ENCODE measurements around the gene MFAP4. TPM values are rescaled to one million over a fixed set of nuclear protein-coding genes. Genes with fewer than 3 reads are reported as not detected.

MFAP4 gene
- polyA plus RNA-seq, 3 donors = 0.12 to 0.73 (median 0.12) TPM

DNA sequence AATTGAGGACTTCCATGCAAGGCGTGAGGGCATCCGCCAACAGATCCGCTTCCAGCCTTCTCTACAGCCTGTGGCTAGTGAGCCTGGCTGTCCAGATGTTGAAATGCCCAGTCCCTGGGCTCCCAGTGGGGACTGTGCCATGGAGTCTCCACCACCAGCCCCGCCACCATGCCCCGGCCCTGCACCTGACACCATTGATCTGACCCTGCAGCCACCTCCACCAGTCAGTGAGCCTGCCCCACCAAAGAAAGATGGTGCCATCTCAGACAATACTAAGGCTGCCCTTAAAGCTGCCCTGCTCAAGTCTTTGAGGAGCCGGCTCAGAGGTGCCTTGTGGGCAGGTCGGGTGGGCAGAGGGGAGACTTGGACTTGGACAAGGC lies 5.6 kb downstream of the MFAP4 start:
- H3K9me3 ChIP-seq (replicated peaks in 1 of 2; ENCODE audit: control insufficient read depth in 1 of 2, insufficient read depth in 1 of 2, low read length in 2 of 2) = no peaks in the 10 kb centered on the region
- no peak overlapping the region for H3K4me3 Mint-ChIP-seq
- H3K27me3 Mint-ChIP-seq (ENCODE audit: low read depth in 3 of 3) = peaks cover 2 to 5% (median 3%) of the 10 kb centered on the region in 3 donors
- H3K27me3 ChIP-seq (ENCODE audit: control insufficient read depth in 2 of 2, insufficient read depth in 2 of 2, low read length in 2 of 2) = no peaks in the 10 kb centered on the region
- peaks cover 41% of the 10 kb centered on the region for H3K79me2 ChIP-seq (ENCODE audit: insufficient read depth, low read length)
- no peak for TF ChIP-seq CTCF (IDR thresholded peaks at IDR 0.05)
- no peak overlapping the region for H3K27ac ChIP-seq (ENCODE audit: low read depth in 1 of 2, low read length in 2 of 2)
- no peak overlapping the region for H3K9ac ChIP-seq (ENCODE audit: insufficient read depth, low read length, poor library complexity, severe bottlenecking)
- 100% methylated on average over 7 of the region's 7 CpGs for WGBS (ENCODE audit: insufficient coverage)
- H2AFZ ChIP-seq (ENCODE audit: insufficient read depth, low read depth, low read length, poor library complexity, severe bottlenecking) = no peak overlapping the region
- peaks cover 45% of the 10 kb centered on the region for H3K4me1 Mint-ChIP-seq
- H3K27ac Mint-ChIP-seq = peak overlapping the region in 1 of 7 donors; percentile 10
- H3K4me2 ChIP-seq (replicated peaks; ENCODE audit: extremely low read depth, low read length, poor library complexity, severe bottlenecking) = no peak overlapping the region
- intact Hi-C loops (cut with micrococcal nuclease) = loop anchor here in 1 of 2 donors (5.0 kb wide), 1 partner anchor 36 kb away; no protein-coding TSS in a partner anchor
- H3K9me3 Mint-ChIP-seq = peaks cover 0 to 2% (median 0%) of the 10 kb centered on the region in 7 donors
- DNase-seq = no peak
- H3K36me3 ChIP-seq (replicated peaks in 1 of 2; ENCODE audit: control insufficient read depth in 1 of 2, insufficient read depth in 2 of 2, low read length in 2 of 2) = peaks cover 49 to 55% of the 10 kb centered on the region in 2 donors
- H3K4me3 ChIP-seq (replicated peaks in 1 of 3; ENCODE audit: low read depth in 2 of 3, low read length in 3 of 3) = no peak overlapping the region
- no peaks in the 10 kb centered on the region for H4K20me1 ChIP-seq (ENCODE audit: insufficient read depth, low read length)
- peaks cover 57 to 64% of the 10 kb centered on the region in 2 donors for H3K36me3 Mint-ChIP-seq
- peaks cover 47 to 54% of the 10 kb centered on the region in 2 donors for H3K4me1 ChIP-seq (ENCODE audit: control insufficient read depth in 1 of 2, insufficient read depth in 2 of 2, low read length in 2 of 2)

DNA sequence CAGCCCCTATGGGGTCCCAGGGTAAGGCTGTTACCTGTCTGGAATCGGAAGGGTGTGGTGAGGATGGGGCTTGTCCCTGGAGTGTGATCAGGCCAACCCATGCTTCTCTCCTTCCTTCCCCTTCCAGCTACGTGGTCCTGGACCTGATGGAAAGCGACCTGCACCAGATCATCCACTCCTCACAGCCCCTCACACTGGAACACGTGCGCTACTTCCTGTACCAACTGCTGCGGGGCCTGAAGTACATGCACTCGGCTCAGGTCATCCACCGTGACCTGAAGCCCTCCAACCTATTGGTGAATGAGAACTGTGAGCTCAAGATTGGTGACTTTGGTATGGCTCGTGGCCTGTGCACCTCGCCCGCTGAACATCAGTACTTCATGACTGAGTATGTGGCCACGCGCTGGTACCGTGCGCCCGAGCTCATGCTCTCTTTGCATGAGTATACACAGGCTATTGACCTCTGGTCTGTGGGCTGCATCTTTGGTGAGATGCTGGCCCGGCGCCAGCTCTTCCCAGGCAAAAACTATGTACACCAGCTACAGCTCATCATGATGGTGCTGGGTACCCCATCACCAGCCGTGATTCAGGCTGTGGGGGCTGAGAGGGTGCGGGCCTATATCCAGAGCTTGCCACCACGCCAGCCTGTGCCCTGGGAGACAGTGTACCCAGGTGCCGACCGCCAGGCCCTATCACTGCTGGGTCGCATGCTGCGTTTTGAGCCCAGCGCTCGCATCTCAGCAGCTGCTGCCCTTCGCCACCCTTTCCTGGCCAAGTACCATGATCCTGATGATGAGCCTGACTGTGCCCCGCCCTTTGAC lies 6.3 kb downstream of the MFAP4 start:
- no peak for DNase-seq
- peaks cover 38% of the 10 kb centered on the region for H3K4me1 Mint-ChIP-seq
- peaks cover 40 to 47% of the 10 kb centered on the region in 2 donors for H3K4me1 ChIP-seq (ENCODE audit: control insufficient read depth in 1 of 2, insufficient read depth in 2 of 2, low read length in 2 of 2)
- no peaks in the 10 kb centered on the region for H3K9me3 ChIP-seq (replicated peaks in 1 of 2; ENCODE audit: control insufficient read depth in 1 of 2, insufficient read depth in 1 of 2, low read length in 2 of 2)
- H3K27me3 ChIP-seq (ENCODE audit: control insufficient read depth in 2 of 2, insufficient read depth in 2 of 2, low read length in 2 of 2) = no peaks in the 10 kb centered on the region
- peak overlapping the region in 1 of 7 donors; percentile 13 for H3K27ac Mint-ChIP-seq
- no peak overlapping the region for H3K4me3 Mint-ChIP-seq
- H3K27me3 Mint-ChIP-seq (ENCODE audit: low read depth in 3 of 3) = peaks cover 2 to 5% (median 3%) of the 10 kb centered on the region in 3 donors
- peaks cover 41% of the 10 kb centered on the region for H3K79me2 ChIP-seq (ENCODE audit: insufficient read depth, low read length)
- no peaks in the 10 kb centered on the region for H4K20me1 ChIP-seq (ENCODE audit: insufficient read depth, low read length)
- no peak overlapping the region for H3K4me2 ChIP-seq (replicated peaks; ENCODE audit: extremely low read depth, low read length, poor library complexity, severe bottlenecking)
- H3K9ac ChIP-seq (ENCODE audit: insufficient read depth, low read length, poor library complexity, severe bottlenecking) = no peak overlapping the region
- 98% methylated on average over 27 of the region's 29 CpGs for WGBS (ENCODE audit: insufficient coverage)
- no peak overlapping the region for H3K27ac ChIP-seq (ENCODE audit: low read depth in 1 of 2, low read length in 2 of 2)
- H3K36me3 Mint-ChIP-seq = peaks cover 57 to 64% of the 10 kb centered on the region in 2 donors
- H3K9me3 Mint-ChIP-seq = peaks cover 0 to 2% (median 0%) of the 10 kb centered on the region in 7 donors
- intact Hi-C loops (cut with micrococcal nuclease) = loop anchor here in 1 of 2 donors (5.0 kb wide), 1 partner anchor 37 kb away; no protein-coding TSS in a partner anchor
- H2AFZ ChIP-seq (ENCODE audit: insufficient read depth, low read depth, low read length, poor library complexity, severe bottlenecking) = no peak overlapping the region
- H3K36me3 ChIP-seq (replicated peaks in 1 of 2; ENCODE audit: control insufficient read depth in 1 of 2, insufficient read depth in 2 of 2, low read length in 2 of 2) = peaks cover 49 to 55% of the 10 kb centered on the region in 2 donors
- H3K4me3 ChIP-seq (replicated peaks in 1 of 3; ENCODE audit: low read depth in 2 of 3, low read length in 3 of 3) = no peak overlapping the region
- TF ChIP-seq CTCF (IDR thresholded peaks at IDR 0.05) = no peak
